KMS-11 (cell line): ENCODE measurements around the gene PDZD8.

Source experiments
- H2AFZ ChIP-seq: fragments of 200-600 bp; sonication (generic); 2 replicates; pipeline ENCODE4 v1.6.1; 2016; ENCODE audit warnings: antibody characterized with exemption, mixed run types, low read depth
- H3K27ac ChIP-seq: fragments of 200-600 bp; sonication (generic); 2 replicates; pipeline ENCODE4 v1.6.1; 2016; ENCODE audit warnings: mild to moderate bottlenecking, mixed run types
- H3K27me3 ChIP-seq: fragments of 200-600 bp; sonication (generic); 2 replicates; pipeline ENCODE4 v1.6.1; 2017; ENCODE audit warnings: mild to moderate bottlenecking, low read depth, mixed run types, moderate library complexity; ENCODE audit not compliant: insufficient read depth
- H3K36me3 ChIP-seq: fragments of 200-600 bp; sonication (generic); 2 replicates; pipeline ENCODE4 v1.6.1; 2017; ENCODE audit warnings: mild to moderate bottlenecking, mixed run types; ENCODE audit not compliant: insufficient read depth
- H3K4me1 ChIP-seq: fragments of 200-600 bp; sonication (generic); 2 replicates; pipeline ENCODE4 v1.6.1; 2016; ENCODE audit warnings: mild to moderate bottlenecking, low read depth, mixed run types; ENCODE audit not compliant: poor library complexity, severe bottlenecking
- H3K4me2 ChIP-seq: fragments of 200-600 bp; sonication (generic); 2 replicates; pipeline ENCODE4 v1.7.0; 2016; ENCODE audit warnings: mild to moderate bottlenecking, mixed run types
- H3K4me3 ChIP-seq: fragments of 200-600 bp; sonication (generic); IDR thresholded peaks from 2 replicates; pipeline ENCODE4 v1.6.1; 2017; ENCODE audit warnings: low read depth, low read length, mixed read lengths; ENCODE audit not compliant: insufficient read depth
- H3K79me2 ChIP-seq: fragments of 200-600 bp; sonication (generic); 2 replicates; pipeline ENCODE4 v1.6.1; 2016; ENCODE audit warnings: low read depth, mixed run types; ENCODE audit not compliant: insufficient read depth
- H3K9ac ChIP-seq: fragments of 200-600 bp; sonication (generic); 2 replicates; pipeline ENCODE4 v1.6.1; 2016; ENCODE audit warnings: mild to moderate bottlenecking, mixed run types
- H4K20me1 ChIP-seq: fragments of 200-600 bp; sonication (generic); 2 replicates; pipeline ENCODE4 v1.6.1; 2016; ENCODE audit warnings: mild to moderate bottlenecking, mixed run types; ENCODE audit not compliant: insufficient read depth
- CTCF ChIP-seq: fragments of 200-600 bp; sonication (generic); conservative IDR thresholded peaks from 2 replicates; pipeline ENCODE4 v1.6.1; 2017; ENCODE audit warnings: low read depth, mild to moderate bottlenecking, antibody characterized with exemption, low read length, moderate library complexity, mixed read lengths

PDZD8 gene

DNA sequence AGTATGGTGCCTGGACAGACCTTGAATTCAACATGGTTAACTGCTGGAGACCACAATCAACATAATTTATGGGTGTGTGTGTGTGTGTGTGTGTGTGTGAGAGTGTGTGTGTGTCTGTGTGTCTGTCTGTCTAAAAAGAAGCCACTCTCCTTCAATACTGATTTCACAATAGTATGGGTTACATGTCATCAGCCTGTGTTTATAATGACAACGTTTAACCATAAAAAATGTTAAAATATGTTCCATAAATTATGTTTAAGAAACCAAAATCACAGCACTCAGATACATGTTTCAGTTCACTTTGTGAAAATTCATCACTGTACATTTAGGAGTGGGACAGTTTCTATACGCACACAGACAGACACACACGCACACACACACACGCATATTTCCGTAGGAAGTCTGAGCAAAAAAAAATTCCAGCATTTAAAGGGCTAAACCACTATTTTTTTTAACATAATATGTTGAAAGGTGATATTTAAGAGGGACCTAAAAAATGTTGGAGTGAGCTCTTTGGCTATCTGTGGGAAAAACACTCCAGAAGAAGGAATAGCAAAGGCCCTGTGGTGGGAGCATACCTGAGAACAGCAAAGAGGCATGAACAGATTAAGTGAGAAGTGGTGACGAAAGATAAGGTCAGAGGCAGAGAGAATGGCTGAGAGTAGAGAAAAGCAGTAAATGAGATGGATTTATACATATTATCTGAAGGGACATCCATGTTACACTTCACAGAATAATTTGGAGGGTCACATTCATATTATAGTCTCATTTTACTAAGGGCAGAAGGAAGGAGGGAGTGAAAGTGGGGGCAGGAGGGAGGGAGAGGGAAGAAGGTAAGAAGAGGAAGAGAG, 10.9 kb downstream of the PDZD8 start:
- Histone ChIP-seq H3K79me2 (peaks cover 96% of the 10 kb centered on the region), H3K9ac (no peak overlapping the region), H3K4me3 (no peak overlapping the region), H3K27me3 (no peaks in the 10 kb centered on the region), H3K4me1 (peaks cover 82% of the 10 kb centered on the region), H3K36me3 (no peaks in the 10 kb centered on the region), H4K20me1 (no peaks in the 10 kb centered on the region), H2AFZ (no peak overlapping the region), H3K27ac (no peak overlapping the region), H3K4me2 (no peak overlapping the region; the same call in 1 of the 2 replicates)
- TF ChIP-seq CTCF, result no peak

DNA sequence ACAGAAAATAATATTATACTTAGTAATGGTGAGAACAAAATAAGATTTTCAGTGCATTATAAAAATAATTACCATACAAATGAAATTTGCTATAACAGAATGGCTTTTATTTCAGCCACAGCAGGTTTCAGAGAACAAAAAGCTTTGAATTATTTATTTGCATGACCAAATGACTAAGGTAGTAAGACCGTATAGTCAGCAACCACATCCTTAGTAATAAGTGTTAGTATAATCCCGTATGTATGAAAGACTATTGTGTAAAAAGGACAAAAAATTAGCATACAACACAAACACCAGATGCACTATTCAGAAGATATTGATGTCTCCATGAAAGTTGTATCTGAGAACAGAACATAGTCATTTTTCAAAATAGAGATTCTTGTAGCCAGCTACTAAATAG, 12.2 kb downstream of the PDZD8 start:
- Histone ChIP-seq H3K27ac (no peak overlapping the region), H2AFZ (no peak overlapping the region), H3K4me1 (peaks cover 73% of the 10 kb centered on the region), H3K36me3 (no peaks in the 10 kb centered on the region), H3K4me3 (no peak overlapping the region), H3K79me2 (peaks cover 91% of the 10 kb centered on the region), H3K4me2 (0 out of 2 replicates have a peak overlapping the region, but pooled peaks have one; percentile 24), H3K9ac (no peak overlapping the region), H3K27me3 (no peaks in the 10 kb centered on the region), H4K20me1 (no peaks in the 10 kb centered on the region)
- no peak for TF ChIP-seq CTCF

DNA sequence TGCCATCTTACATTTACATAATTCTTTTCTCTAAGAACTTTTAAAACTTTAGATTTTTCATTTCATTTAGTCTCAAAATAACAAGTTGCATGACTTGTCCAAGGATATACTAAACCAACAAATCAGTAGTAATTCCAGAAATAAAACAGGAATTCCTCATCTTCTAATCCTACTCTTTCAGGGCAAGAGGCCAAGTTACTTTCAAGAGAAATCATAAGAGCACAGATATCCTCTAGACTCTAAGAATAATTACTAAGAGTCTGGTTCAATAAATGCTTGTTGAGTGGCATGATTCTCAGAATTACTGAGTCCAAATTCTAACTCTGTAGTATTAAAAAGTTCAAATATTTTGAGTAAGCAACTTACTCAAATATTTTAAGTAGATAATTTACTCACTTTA, 12.9 kb downstream of the PDZD8 start:
- H3K9ac ChIP-seq, result no peak overlapping the region
- no peaks in the 10 kb centered on the region for H3K36me3 ChIP-seq
- H3K79me2 ChIP-seq, result peaks cover 84% of the 10 kb centered on the region
- no peak for TF ChIP-seq CTCF
- H3K4me2 ChIP-seq, result no peak overlapping the region
- H3K4me3 ChIP-seq, result no peak overlapping the region
- no peaks in the 10 kb centered on the region for H3K27me3 ChIP-seq
- H3K27ac ChIP-seq, result no peak overlapping the region
- H4K20me1 ChIP-seq, result no peaks in the 10 kb centered on the region
- no peak overlapping the region for H2AFZ ChIP-seq
- H3K4me1 ChIP-seq, result peaks cover 72% of the 10 kb centered on the region

DNA sequence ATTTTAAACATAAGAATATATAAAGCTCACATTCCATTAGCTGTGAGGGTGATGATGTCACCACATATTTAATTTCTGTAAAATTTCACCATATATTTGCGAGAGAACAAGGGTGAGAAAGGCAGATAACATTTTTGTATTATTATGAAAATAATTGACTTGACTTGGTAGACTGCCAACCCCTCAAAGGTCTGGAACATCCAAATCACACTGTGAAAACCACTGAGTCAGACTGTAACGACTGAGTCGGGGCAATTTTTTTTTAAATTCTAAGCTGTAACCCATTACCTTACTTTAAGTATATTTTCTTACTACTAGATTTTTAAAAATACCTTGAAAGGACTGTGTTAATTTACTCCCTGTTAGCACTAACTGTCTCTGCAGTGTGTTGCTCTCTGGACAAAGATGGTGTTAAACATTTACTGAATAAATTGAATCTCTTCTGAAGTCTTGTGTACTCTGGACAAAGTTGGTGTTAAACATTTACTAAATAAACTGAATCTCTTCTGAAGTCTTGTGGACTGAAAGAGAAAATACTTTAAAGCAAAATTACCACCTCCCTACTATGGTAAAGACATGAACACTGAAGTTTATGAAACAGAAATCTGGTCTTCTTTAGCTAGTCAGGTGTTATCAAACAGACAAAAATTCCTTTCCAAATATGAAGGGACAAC, 14.1 kb downstream of the PDZD8 start:
- Histone ChIP-seq H3K27me3 (no peaks in the 10 kb centered on the region), H3K9ac (no peak overlapping the region), H3K79me2 (peaks cover 78% of the 10 kb centered on the region), H3K36me3 (no peaks in the 10 kb centered on the region), H3K4me1 (peaks cover 64% of the 10 kb centered on the region), H3K4me2 (peak overlapping the region; percentile 34; the same call in 1 of the 2 replicates), H3K27ac (no peak overlapping the region), H4K20me1 (peaks cover 4% of the 10 kb centered on the region; the same call in 1 of the 2 replicates), H2AFZ (no peak overlapping the region), H3K4me3 (no peak overlapping the region)
- TF ChIP-seq CTCF, result no peak
